ENCODE measurements around the gene CEP112.

Gene CEP112

DNA sequence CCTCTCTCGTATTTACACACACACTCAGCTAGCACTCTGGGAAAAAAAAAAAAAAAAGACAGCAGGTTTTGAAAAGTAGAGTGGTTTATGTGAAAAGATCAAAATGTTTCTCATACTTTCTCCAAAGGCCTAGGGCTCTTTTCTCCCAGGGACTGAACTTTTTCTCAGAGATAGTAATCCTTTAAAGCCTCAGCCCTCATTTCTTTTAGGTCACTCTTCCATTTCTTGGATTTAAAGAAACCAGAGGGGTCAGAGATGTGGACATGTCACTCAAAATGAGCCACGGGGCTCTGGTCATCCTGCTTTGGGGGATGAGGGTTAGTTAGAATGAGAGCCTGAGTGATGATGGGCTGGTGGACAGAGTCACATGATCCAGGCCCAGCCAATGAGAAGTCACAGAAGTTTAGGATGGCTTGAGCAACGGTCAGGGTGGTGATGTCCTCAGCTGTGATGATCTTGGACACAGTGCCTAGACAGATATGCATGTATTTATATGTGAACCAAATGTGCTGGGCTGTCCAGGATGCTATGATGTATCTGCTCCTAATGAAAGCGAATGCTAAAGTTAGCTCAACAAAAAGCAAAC lies 596.8 kb downstream of the CEP112 start:
- Mint-ChIP-seq H3K27ac (no peak overlapping the region), H3K4me1 (peaks cover 14% of the 10 kb centered on the region), H3K9me3 (no peaks in the 10 kb centered on the region), H3K36me3 (no peaks in the 10 kb centered on the region), H3K4me3 (no peak overlapping the region), H3K27me3 (peaks cover 40% of the 10 kb centered on the region)
- no peak for ATAC-seq

DNA sequence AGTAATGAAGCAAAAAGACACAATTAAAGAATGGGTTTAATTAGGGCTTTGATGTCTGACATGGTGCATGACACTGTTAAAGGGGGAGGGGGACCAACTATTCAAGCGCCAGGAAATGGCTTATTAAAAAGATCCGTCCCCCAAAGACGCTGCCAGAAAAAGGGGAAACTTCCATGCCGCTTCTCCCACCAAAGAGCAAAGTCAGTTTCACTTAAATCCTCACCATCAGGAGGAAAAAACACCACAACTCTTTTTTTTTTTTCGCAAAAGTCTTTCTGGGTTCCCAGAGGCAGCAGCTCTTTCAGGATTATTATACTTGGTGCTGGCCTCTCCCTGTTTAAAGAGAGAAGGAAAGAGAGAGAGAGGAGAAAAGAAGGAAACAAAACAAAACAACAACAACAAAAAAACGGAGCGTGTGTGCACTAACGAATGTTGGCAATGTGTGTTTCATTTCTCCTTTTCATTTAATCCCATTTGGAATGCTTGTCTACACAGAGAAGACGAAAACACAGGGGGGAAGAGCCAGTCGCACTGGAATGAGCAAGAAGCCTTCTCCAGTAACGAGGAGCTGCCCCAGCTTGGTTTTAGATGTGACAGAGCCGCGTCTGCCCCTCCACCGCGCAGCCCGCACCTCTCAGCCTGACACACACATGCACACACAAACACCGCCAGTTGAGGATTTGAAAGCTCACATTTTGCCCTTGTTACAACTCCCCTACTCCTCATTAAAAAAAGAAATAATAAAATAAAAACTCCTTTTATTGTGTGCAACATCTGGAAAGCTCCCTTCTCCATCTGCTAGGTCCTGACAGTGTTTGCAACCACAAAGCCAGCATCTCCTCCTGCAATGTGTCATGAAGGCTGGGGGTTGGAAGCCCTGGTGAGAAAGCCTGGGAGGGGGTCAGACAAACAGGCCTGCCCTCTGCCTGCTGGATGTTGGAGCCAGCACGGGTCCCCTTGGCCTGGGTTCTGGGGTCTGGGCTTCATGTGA lies 597.8 kb downstream of the CEP112 start:
- Mint-ChIP-seq H3K27ac (no peak overlapping the region), H3K36me3 (no peaks in the 10 kb centered on the region), H3K9me3 (no peaks in the 10 kb centered on the region), H3K4me1 (peaks cover 14% of the 10 kb centered on the region), H3K4me3 (no peak overlapping the region), H3K27me3 (peaks cover 40% of the 10 kb centered on the region)
- ATAC-seq = no peak

DNA sequence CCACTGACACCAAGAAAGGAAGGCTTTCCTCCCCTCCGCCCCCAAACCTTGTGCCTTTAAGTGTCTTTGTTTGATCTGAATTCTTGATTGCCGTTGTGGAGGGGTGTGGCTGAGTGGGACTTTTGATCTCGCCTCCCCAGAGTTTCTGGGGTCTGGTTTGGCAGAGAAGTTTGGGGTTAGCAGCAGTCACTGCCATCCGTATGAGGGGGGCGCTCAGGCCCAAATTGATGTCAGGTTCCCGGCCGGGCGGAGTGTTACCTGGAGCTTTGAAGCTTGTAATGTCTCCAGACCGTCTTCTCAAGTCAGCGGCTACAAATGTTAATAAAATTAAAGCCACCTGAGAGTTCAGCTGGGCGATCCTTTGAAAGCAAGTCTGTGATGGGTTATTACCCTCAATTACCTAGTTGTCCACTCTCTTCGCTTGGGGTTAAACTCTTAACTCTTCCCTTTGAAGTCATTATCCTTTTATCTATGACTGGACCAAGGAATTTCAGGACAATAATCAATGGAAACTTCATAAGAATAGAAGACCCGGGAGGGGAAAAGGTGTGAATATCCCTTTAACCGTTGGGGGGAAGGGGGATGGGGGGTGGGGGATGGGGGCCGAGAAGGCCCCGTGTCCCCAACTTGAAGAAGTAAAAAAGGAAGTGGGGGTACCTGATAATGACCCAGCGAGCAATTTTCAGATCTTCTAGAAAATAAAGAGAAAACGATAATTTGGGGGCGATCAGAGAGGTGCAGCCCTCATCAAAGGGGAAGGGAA lies 598.7 kb downstream of the CEP112 start:
- peaks cover 14% of the 10 kb centered on the region for H3K4me1 Mint-ChIP-seq
- no peaks in the 10 kb centered on the region for H3K36me3 Mint-ChIP-seq
- H3K27ac Mint-ChIP-seq = no peak overlapping the region
- H3K9me3 Mint-ChIP-seq = no peaks in the 10 kb centered on the region
- ATAC-seq = no peak
- H3K27me3 Mint-ChIP-seq = peaks cover 40% of the 10 kb centered on the region
- no peak overlapping the region for H3K4me3 Mint-ChIP-seq

DNA sequence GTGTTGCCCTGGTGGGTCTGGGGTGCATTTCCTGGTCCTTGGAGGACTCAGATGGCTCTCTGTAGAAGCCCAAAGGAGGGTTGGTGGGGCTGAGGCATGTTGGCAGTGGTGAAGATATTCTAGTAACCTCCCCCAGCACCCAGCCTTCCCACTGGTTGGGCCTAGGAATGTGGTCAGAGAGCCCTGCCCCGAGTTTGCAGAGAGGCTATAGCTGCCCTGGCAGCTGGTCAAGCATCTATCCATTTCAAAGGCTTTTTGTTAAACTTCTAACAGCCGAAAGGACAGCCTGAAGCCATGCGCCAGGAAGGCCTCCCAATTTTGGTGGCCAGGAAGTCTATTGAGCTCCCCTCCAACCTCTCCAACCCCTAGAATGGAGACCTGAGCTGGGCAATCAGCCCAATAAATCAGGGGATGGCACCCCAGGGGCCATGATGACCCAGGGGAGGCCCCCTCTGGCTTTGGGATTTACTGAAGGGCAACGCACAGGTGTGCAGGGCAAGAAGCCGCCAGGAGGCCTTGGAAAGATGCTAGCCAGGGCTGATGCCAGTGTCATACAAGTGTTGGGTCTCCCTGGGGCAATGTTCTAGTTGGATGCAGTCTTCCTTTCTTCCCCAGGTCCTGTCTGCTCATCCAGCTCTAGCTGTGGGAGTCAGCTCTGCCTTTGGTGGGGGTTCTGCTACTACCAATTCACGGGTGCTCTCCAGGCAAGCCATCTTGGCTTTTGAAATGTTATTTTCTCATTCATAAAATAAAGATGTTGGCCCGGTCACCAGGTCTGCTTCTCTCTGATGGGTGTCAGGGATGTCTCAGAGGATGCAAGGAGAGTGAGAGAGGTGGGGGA lies 599.6 kb downstream of the CEP112 start:
- no peak for ATAC-seq
- Mint-ChIP-seq H3K27me3 (peaks cover 40% of the 10 kb centered on the region), H3K4me1 (peaks cover 14% of the 10 kb centered on the region), H3K36me3 (no peaks in the 10 kb centered on the region), H3K27ac (no peak overlapping the region), H3K9me3 (no peaks in the 10 kb centered on the region), H3K4me3 (no peak overlapping the region)

DNA sequence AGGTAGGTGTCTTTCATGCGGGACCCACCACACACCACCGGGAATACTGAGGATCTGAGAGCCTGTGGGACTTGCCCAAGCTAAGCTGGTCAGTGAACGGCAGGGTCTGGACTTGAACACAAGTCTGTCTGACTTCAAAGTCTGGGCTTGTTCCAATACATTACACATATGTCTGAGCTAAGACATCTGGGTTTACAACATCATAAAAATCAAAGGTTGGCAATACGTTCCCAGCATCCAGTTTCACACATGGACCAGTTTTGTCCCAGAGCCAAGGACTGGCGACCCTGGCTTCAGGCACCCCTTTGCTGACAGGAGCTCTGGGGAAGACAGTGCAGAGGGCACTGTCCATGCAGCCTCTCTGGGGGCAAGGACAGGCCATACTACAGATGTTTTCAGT lies 602.6 kb downstream of the CEP112 start:
- no peak for ATAC-seq
- H3K4me1 Mint-ChIP-seq = peaks cover 19% of the 10 kb centered on the region
- no peak overlapping the region for H3K4me3 Mint-ChIP-seq
- no peaks in the 10 kb centered on the region for H3K36me3 Mint-ChIP-seq
- H3K27me3 Mint-ChIP-seq = peaks cover 33% of the 10 kb centered on the region
- H3K27ac Mint-ChIP-seq = no peak overlapping the region
- H3K9me3 Mint-ChIP-seq = no peaks in the 10 kb centered on the region

DNA sequence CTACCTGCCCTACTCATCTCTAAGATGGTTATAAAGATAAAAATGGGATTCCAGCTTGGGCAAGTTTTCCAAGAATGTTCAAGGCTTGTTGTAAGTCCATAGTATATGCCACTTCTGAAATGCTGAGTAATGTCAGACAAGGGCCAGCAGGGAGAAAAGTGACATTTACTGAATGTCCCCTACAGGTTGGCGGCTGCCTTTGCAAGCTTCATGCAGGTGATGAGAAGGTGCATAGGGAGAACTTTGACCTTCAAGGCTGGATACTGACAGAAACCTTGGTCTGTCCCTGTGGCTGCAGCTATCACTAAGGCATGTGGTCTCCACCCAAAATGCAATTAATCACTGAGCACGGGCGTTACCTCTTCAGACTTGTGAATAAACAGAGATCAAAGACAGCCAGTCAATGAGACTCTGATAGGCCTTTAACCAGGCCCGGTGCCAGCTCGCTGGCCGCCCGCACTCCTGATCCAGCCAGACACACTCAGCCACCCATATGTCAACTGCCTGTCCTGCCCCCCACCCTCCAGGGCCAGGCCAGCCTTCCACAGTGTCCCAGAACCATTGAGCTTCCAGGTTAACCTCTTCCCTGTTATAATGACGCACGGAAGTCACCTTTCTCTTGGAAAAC lies 603.6 kb downstream of the CEP112 start:
- Mint-ChIP-seq H3K27me3 (peaks cover 23% of the 10 kb centered on the region), H3K27ac (no peak overlapping the region), H3K9me3 (no peaks in the 10 kb centered on the region), H3K36me3 (no peaks in the 10 kb centered on the region), H3K4me3 (no peak overlapping the region), H3K4me1 (peaks cover 12% of the 10 kb centered on the region)
- ATAC-seq = no peak

DNA sequence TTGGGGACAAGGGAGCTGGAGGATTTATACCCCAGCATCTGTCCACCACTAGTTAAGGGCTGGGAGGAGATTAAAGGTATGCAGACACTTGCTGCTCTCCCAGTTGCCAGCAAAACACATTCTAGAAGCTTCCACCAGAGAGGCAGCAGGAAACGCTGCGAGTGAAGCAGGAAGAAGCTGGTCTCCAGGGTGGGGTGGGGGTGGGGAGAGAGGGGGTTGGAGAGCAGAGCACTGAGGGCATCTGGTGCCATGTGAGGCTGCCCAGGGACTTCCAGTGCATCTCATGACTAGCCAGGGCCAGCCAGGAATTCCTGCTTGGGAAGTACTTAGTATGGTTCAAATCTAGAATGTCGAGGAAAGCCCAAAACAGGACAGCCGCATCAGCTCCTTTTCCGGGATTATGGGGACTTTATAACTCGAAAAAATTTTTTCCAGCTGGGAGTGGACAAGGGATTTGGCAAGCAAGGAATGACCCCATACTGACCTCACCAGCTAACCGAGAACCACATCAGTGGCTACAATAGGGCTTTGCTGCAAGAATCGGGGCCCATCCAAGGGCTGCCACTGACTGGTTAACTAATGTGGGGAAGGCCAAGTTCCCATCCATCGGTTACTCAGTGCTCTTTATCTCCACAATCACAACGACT lies 604.3 kb downstream of the CEP112 start:
- peaks cover 17% of the 10 kb centered on the region for H3K27me3 Mint-ChIP-seq
- H3K27ac Mint-ChIP-seq = no peak overlapping the region
- peaks cover 8% of the 10 kb centered on the region for H3K4me1 Mint-ChIP-seq
- no peaks in the 10 kb centered on the region for H3K9me3 Mint-ChIP-seq
- no peak for ATAC-seq
- H3K4me3 Mint-ChIP-seq = no peak overlapping the region
- no peaks in the 10 kb centered on the region for H3K36me3 Mint-ChIP-seq

DNA sequence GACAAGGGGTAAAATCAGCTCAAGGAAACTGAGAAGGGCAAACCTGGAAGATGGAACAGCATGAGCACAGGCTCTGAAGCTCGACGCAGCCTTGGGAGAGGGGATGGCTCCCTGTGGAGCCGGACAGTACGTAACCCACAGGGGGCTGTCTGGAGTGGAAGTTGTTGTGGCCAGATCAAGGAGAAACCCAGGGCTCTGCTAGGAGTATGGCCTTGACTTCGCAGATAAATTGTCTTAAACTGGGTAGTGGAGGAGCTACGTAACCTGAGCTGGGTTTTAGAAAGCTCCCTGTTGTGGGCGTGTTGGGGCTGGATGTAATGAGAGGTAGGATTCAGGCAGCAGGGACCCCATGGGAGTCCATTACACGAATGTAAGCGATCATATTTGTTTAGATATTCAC lies 605.0 kb downstream of the CEP112 start:
- ATAC-seq = no peak
- H3K27me3 Mint-ChIP-seq = peaks cover 9% of the 10 kb centered on the region
- H3K27ac Mint-ChIP-seq = no peak overlapping the region
- H3K36me3 Mint-ChIP-seq = no peaks in the 10 kb centered on the region
- H3K4me1 Mint-ChIP-seq = peaks cover 8% of the 10 kb centered on the region
- H3K4me3 Mint-ChIP-seq = no peak overlapping the region
- no peaks in the 10 kb centered on the region for H3K9me3 Mint-ChIP-seq

Measured in stimulated activated memory B cell treated with anti-CD40 and anti-IgM and Interleukin-4, amounts not matched to agents 10 μg/mL and 1 μg/mL and 100 μg/mL, for 72 hours (primary cell).